Measurements from ENCODE around the gene LRP6.

DNA sequence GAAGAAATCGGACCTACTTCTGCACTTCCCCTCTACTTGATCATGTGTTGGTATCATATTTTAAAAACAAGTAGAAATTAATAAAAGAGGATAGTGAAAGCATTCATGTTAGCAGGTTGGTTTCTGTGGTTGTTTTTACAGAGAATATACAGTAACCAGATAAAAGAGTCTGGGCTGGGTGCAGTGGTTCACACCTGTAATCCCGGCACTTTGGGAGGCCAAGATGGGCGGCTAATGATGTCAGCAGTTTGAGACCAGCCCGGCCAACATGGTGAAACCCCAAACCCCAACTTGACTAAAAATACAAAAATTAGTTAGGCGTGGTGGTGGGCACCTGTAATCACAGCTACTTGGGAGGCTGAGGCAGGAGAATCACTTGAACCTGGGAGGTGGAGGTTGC, 55.9 kb downstream of the LRP6 start:
- TF ChIP-seq CTCF (conservative IDR thresholded peaks at IDR 0.05; ENCODE audit: low read depth, low read length) (no peak), EZH2 (IDR thresholded peaks at IDR 0.05; ENCODE audit: low read length, unreplicated experiment) (no peak)

Data from PC-3 (cell line).